ENCODE measurements around the gene EXOSC10. TPM values are rescaled to one million over a fixed set of nuclear protein-coding genes. Genes with fewer than 3 reads are reported as not detected.
"Not testable (repeated sequence)": the region's sequence is repeated elsewhere in the genome, so short reads cannot be mapped to it uniquely, and the experiment has no call there.

The EXOSC10 gene
- polyA plus RNA-seq, 1 donor (not counting 4 experiments of a cell fraction or from before 2014, with no cell fraction given): 61.2 TPM

- Histone ChIP-seq H3K9ac (ENCODE audit: control insufficient read depth, extremely low read depth, insufficient read depth, low read length) (no peak overlapping the region), H3K27ac (ENCODE audit: control insufficient read depth, insufficient read depth, low read length) (no peak overlapping the region), H3K4me1 (ENCODE audit: control insufficient read depth, extremely low read depth, insufficient read depth, low read length) (peaks cover 3% of the 10 kb centered on the region), H4K20me1 (ENCODE audit: control insufficient read depth, extremely low read depth, insufficient read depth, low read length) (no peaks in the 10 kb centered on the region), H3K36me3 (ENCODE audit: control insufficient read depth in 2 of 2, extremely low read depth in 1 of 2, insufficient read depth in 2 of 2, low read length in 2 of 2) (no peaks in the 10 kb centered on the region), H3K9me1 (ENCODE audit: control insufficient read depth, extremely low read depth, insufficient read depth, low read length) (no peaks in the 10 kb centered on the region), H3K79me2 (ENCODE audit: control insufficient read depth, insufficient read depth, low read length) (no peaks in the 10 kb centered on the region), H3K9me3 (ENCODE audit: control insufficient read depth, low read depth, low read length) (no peaks in the 10 kb centered on the region), H3K27me3 (ENCODE audit: control insufficient read depth, extremely low read depth, insufficient read depth, low read length) (no peaks in the 10 kb centered on the region), H3K4me2 (ENCODE audit: control insufficient read depth, extremely low read depth, insufficient read depth, low read depth, low read length) (no peak overlapping the region), H3K4me3 (ENCODE audit: control insufficient read depth in 2 of 3, extremely low read depth in 1 of 3, insufficient read depth in 2 of 3, low read depth in 1 of 3, low read length in 3 of 3) (no peak overlapping the region), H2AFZ (ENCODE audit: control insufficient read depth, low read length) (no peak overlapping the region)
- dilution Hi-C loops (cut with MboI; ENCODE audit: extremely low pct_ligation_motif_present, low sequenced_read_pairs): no loop called here
- no peak for FAIRE-seq
- no peak for DNase-seq (ENCODE audit: low read depth, low spot score)
- no peak for TF ChIP-seq CTCF (optimal IDR thresholded peaks at IDR 0.05 in 1 of 3, IDR thresholded peaks at IDR 0.05 in 1 of 3, conservative IDR thresholded peaks at IDR 0.05 in 1 of 3; ENCODE audit: extremely low read depth in 1 of 3, insufficient read depth in 2 of 3, low read length in 3 of 3)
- no peak for TF ChIP-seq EZH2 (IDR thresholded peaks at IDR 0.05; ENCODE audit: low read length)
Measured at GRCh38 chr1:11042065-11042464, 57.6 kb downstream of the EXOSC10 start.

- peaks cover 3% of the 10 kb centered on the region for H3K4me1 ChIP-seq (ENCODE audit: control insufficient read depth, extremely low read depth, insufficient read depth, low read length)
- no peak overlapping the region for H3K4me3 ChIP-seq (ENCODE audit: control insufficient read depth in 2 of 3, extremely low read depth in 1 of 3, insufficient read depth in 2 of 3, low read depth in 1 of 3, low read length in 3 of 3)
- no peaks in the 10 kb centered on the region for H3K9me3 ChIP-seq (ENCODE audit: control insufficient read depth, low read depth, low read length)
- TF ChIP-seq CTCF (optimal IDR thresholded peaks at IDR 0.05 in 1 of 3, IDR thresholded peaks at IDR 0.05 in 1 of 3, conservative IDR thresholded peaks at IDR 0.05 in 1 of 3; ENCODE audit: extremely low read depth in 1 of 3, insufficient read depth in 2 of 3, low read length in 3 of 3) (no peak), EZH2 (IDR thresholded peaks at IDR 0.05; ENCODE audit: low read length) (no peak)
- DNase-seq (ENCODE audit: low read depth, low spot score): no peak
- H3K27me3 ChIP-seq (ENCODE audit: control insufficient read depth, extremely low read depth, insufficient read depth, low read length): no peaks in the 10 kb centered on the region
- H3K27ac ChIP-seq (ENCODE audit: control insufficient read depth, insufficient read depth, low read length): no peak overlapping the region
- no peak overlapping the region for H3K9ac ChIP-seq (ENCODE audit: control insufficient read depth, extremely low read depth, insufficient read depth, low read length)
- no peaks in the 10 kb centered on the region for H3K9me1 ChIP-seq (ENCODE audit: control insufficient read depth, extremely low read depth, insufficient read depth, low read length)
- no peaks in the 10 kb centered on the region for H4K20me1 ChIP-seq (ENCODE audit: control insufficient read depth, extremely low read depth, insufficient read depth, low read length)
- H3K4me2 ChIP-seq (ENCODE audit: control insufficient read depth, extremely low read depth, insufficient read depth, low read depth, low read length): no peak overlapping the region
- no peak overlapping the region for H2AFZ ChIP-seq (ENCODE audit: control insufficient read depth, low read length)
- FAIRE-seq: no peak
- no peaks in the 10 kb centered on the region for H3K36me3 ChIP-seq (ENCODE audit: control insufficient read depth in 2 of 2, extremely low read depth in 1 of 2, insufficient read depth in 2 of 2, low read length in 2 of 2)
- H3K79me2 ChIP-seq (ENCODE audit: control insufficient read depth, insufficient read depth, low read length): no peaks in the 10 kb centered on the region
- dilution Hi-C loops (cut with MboI; ENCODE audit: extremely low pct_ligation_motif_present, low sequenced_read_pairs): no loop called here
Measured at GRCh38 chr1:11041048-11041447, 58.6 kb downstream of the EXOSC10 start.

GRCh38 chr1:11040105-11040429 lies 59.6 kb downstream of the EXOSC10 start:
- H3K4me3 ChIP-seq (ENCODE audit: control insufficient read depth in 2 of 3, extremely low read depth in 1 of 3, insufficient read depth in 2 of 3, low read depth in 1 of 3, low read length in 3 of 3); H3K9me3 ChIP-seq (ENCODE audit: control insufficient read depth, low read depth, low read length); H3K27me3 ChIP-seq (ENCODE audit: control insufficient read depth, extremely low read depth, insufficient read depth, low read length); dilution Hi-C loops (cut with MboI; ENCODE audit: extremely low pct_ligation_motif_present, low sequenced_read_pairs); H3K9ac ChIP-seq (ENCODE audit: control insufficient read depth, extremely low read depth, insufficient read depth, low read length); H3K4me2 ChIP-seq (ENCODE audit: control insufficient read depth, extremely low read depth, insufficient read depth, low read depth, low read length); DNase-seq (ENCODE audit: low read depth, low spot score); H3K36me3 ChIP-seq (ENCODE audit: control insufficient read depth in 2 of 2, extremely low read depth in 1 of 2, insufficient read depth in 2 of 2, low read length in 2 of 2); H3K9me1 ChIP-seq (ENCODE audit: control insufficient read depth, extremely low read depth, insufficient read depth, low read length); H4K20me1 ChIP-seq (ENCODE audit: control insufficient read depth, extremely low read depth, insufficient read depth, low read length); H2AFZ ChIP-seq (ENCODE audit: control insufficient read depth, low read length); FAIRE-seq; H3K4me1 ChIP-seq (ENCODE audit: control insufficient read depth, extremely low read depth, insufficient read depth, low read length); H3K27ac ChIP-seq (ENCODE audit: control insufficient read depth, insufficient read depth, low read length); H3K79me2 ChIP-seq (ENCODE audit: control insufficient read depth, insufficient read depth, low read length): not testable (repeated sequence)

Data from keratinocyte (primary cell).